Osteocyte (in vitro differentiated cells): Measurements from ENCODE around the gene NIT1. TPM values are rescaled to one million over a fixed set of nuclear protein-coding genes. Genes with fewer than 3 reads are reported as not detected.

Source experiments
- DNase-seq: peaks from one replicate; pipeline ENCODE4 v3.0.0; 2021; ENCODE audit warnings: mixed read lengths; ENCODE audit not compliant: unreplicated experiment; ENCODE audit errors: extremely low spot score
- H3K27ac Mint-ChIP-seq: one replicate; pipeline ENCODE4 v1.8.0; 2021; ENCODE audit warnings: mild to moderate bottlenecking, mixed read lengths; ENCODE audit not compliant: unreplicated experiment
- H3K27me3 Mint-ChIP-seq: one replicate; pipeline ENCODE4 v1.8.0; 2021; ENCODE audit warnings: mixed read lengths; ENCODE audit not compliant: unreplicated experiment
- H3K36me3 Mint-ChIP-seq: one replicate; pipeline ENCODE4 v1.8.0; 2021; ENCODE audit warnings: mixed read lengths; ENCODE audit not compliant: unreplicated experiment
- H3K4me1 Mint-ChIP-seq: one replicate; pipeline ENCODE4 v1.8.0; 2021; ENCODE audit warnings: mixed read lengths; ENCODE audit not compliant: unreplicated experiment
- H3K4me3 Mint-ChIP-seq: one replicate; pipeline ENCODE4 v1.8.0; 2021; ENCODE audit warnings: mild to moderate bottlenecking, moderate library complexity, mixed read lengths; ENCODE audit not compliant: unreplicated experiment
- H3K9me3 Mint-ChIP-seq: one replicate; pipeline ENCODE4 v1.8.0; 2021; ENCODE audit warnings: mixed read lengths; ENCODE audit not compliant: unreplicated experiment
- CTCF ChIP-seq: fragments of 200-600 bp; sonication (generic); IDR thresholded peaks from 2 replicates; pipeline ENCODE4 v1.5.0; 2021; ENCODE audit warnings: antibody characterized with exemption, mild to moderate bottlenecking, moderate library complexity
- total RNA-seq: library from RNA; stranded (reverse); gene quantifications from 2 replicates; pipeline ENCODE4 v1.2.1, GENCODE V29; 2021

The NIT1 gene
- total RNA-seq, 1 donor from 2014 or later, result 33.2 TPM

- Mint-ChIP-seq H3K4me3 (no peak overlapping the region), H3K27me3 (no peaks in the 10 kb centered on the region), H3K36me3 (no peaks in the 10 kb centered on the region), H3K9me3 (no peaks in the 10 kb centered on the region), H3K27ac (no peak overlapping the region), H3K4me1 (peaks cover 7% of the 10 kb centered on the region)
- TF ChIP-seq CTCF, result no peak
- no peak for DNase-seq
These were observed 32.7 kb upstream of the NIT1 start for GRCh38 chr1:161085165-161085564.

GRCh38 chr1:161086457-161086856 lies 31.4 kb upstream of the NIT1 start:
- Mint-ChIP-seq H3K36me3 (no peaks in the 10 kb centered on the region), H3K9me3 (no peaks in the 10 kb centered on the region), H3K27ac (no peak overlapping the region), H3K4me3 (no peak overlapping the region), H3K27me3 (no peaks in the 10 kb centered on the region), H3K4me1 (peaks cover 7% of the 10 kb centered on the region)
- no peak for DNase-seq
- no peak for TF ChIP-seq CTCF

- H3K36me3 Mint-ChIP-seq, result no peaks in the 10 kb centered on the region
- no peaks in the 10 kb centered on the region for H3K9me3 Mint-ChIP-seq
- no peak for DNase-seq
- no peak overlapping the region for H3K4me3 Mint-ChIP-seq
- peaks cover under 1% of the 10 kb centered on the region for H3K27me3 Mint-ChIP-seq
- H3K27ac Mint-ChIP-seq, result no peak overlapping the region
- H3K4me1 Mint-ChIP-seq, result no peaks in the 10 kb centered on the region
- TF ChIP-seq CTCF, result no peak
These were observed 29.3 kb upstream of the NIT1 start for GRCh38 chr1:161088587-161089110.

- no peak for TF ChIP-seq CTCF
- H3K36me3 Mint-ChIP-seq, result no peaks in the 10 kb centered on the region
These were observed 28.5 kb upstream of the NIT1 start, which contains the start of gene NECTIN4 for GRCh38 chr1:161089251-161089924. NECTIN4 (minus strand) TSS chr1:161089558; CDS start chr1:161089296, 262 bp downstream.

GRCh38 chr1:161089938-161090337 lies 28.0 kb upstream of the NIT1 start:
- Mint-ChIP-seq H3K36me3 (no peaks in the 10 kb centered on the region), H3K27ac (no peak overlapping the region), H3K27me3 (peaks cover 9% of the 10 kb centered on the region), H3K4me1 (no peaks in the 10 kb centered on the region), H3K9me3 (no peaks in the 10 kb centered on the region), H3K4me3 (no peak overlapping the region)
- DNase-seq, result no peak
- TF ChIP-seq CTCF, result no peak

More at GRCh38 chr1:161089251-161089924, 28.5 kb upstream of the NIT1 start, which contains the start of gene NECTIN4:
- peaks cover 3% of the 10 kb centered on the region for H3K27me3 Mint-ChIP-seq
- H3K9me3 Mint-ChIP-seq, result no peaks in the 10 kb centered on the region
- no peak within 1 kb of the TSS for H3K4me3 Mint-ChIP-seq
- no peak for DNase-seq
- H3K4me1 Mint-ChIP-seq, result no peaks in the 10 kb centered on the region
- H3K27ac Mint-ChIP-seq, result no peak within 1 kb of the TSS
